Adrenal gland (tissue), 5 donors: Measurements from ENCODE around the gene DRD5.

ENCODE experiments used
- POLR2A ChIP-seq, 2 donors: fragments of 450-650 bp; IDR thresholded peaks; one replicate each; pipeline ENCODE4 v1.6.1; 2017; ENCODE audit warnings: antibody characterized with exemption in 2 of 2, mild to moderate bottlenecking in 2 of 2, moderate library complexity in 1 of 2
- TF ChIP-seq, protein P1 (sequence below), 6 experiments: fragments of 450-650 bp in 4 of 6; fragments of 200-600 bp in 2 of 6; sonication (generic) in 1 of 6; IDR thresholded peaks; 1 replicate in 5 of 6; 2 replicates in 1 of 6; pipeline versions ENCODE4 v1.5.1 to v1.8.0; 2016 to 2021; ENCODE audit warnings: antibody characterized with exemption in 6 of 6, mild to moderate bottlenecking in 2 of 6, moderate library complexity in 1 of 6
- donor health status: DM: no; HTN: no; CAD: no.

DNA sequence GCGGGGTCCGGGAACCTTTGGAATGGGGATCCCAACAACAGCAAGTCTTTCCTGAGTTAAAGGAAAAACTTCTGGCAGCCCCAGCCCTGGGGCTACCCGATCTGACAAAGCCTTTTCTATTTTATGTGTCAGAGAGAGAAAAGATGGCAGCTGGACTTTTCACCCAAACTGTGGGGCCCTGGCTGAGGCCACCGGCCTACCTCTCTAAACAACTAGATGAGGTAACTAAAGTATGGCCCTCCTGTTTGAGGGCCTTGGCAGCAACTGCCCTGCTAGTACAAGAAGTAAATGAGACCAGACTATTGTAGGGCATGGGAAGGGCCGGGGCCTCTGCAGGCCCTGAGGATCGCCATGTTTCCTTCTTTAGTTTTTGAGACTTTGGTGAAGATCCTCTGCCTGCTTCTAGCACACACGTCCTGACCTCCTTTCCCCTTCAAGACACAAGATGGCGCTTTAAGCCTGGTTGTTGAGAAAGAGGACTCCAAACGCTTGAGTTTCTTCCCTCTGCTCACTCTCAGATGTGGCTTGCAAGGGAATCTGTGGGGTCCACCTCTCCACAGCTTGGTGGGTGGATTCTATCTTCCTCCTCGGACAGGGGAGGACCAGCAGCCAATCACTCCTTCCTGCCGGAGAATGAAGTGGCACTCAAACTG is 18.5 kb upstream of the DRD5 start:
- TF ChIP-seq, protein P1, sequence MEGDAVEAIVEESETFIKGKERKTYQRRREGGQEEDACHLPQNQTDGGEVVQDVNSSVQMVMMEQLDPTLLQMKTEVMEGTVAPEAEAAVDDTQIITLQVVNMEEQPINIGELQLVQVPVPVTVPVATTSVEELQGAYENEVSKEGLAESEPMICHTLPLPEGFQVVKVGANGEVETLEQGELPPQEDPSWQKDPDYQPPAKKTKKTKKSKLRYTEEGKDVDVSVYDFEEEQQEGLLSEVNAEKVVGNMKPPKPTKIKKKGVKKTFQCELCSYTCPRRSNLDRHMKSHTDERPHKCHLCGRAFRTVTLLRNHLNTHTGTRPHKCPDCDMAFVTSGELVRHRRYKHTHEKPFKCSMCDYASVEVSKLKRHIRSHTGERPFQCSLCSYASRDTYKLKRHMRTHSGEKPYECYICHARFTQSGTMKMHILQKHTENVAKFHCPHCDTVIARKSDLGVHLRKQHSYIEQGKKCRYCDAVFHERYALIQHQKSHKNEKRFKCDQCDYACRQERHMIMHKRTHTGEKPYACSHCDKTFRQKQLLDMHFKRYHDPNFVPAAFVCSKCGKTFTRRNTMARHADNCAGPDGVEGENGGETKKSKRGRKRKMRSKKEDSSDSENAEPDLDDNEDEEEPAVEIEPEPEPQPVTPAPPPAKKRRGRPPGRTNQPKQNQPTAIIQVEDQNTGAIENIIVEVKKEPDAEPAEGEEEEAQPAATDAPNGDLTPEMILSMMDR (IDR thresholded peaks at IDR 0.05): peak; percentile 44 to 86 (median 76)
- no peak for TF ChIP-seq POLR2A (IDR thresholded peaks at IDR 0.05)
